SK-N-SH (cell line): Measurements from ENCODE around the gene RUFY2. TPM values are rescaled to one million over a fixed set of nuclear protein-coding genes. Genes with fewer than 3 reads are reported as not detected.

Experiments used
- CTCF ChIA-PET: fragments of 300-600, 350-600 bp; formaldehyde crosslinking; extraction: SDS; loops from one replicate; lab custom pipeline; 2021; lab: Yijun Ruan, JAX
- POLR2A ChIA-PET: fragments of 350-600 bp; sonication (Branson Sonifier 250); formaldehyde crosslinking; extraction: SDS; loops from one replicate; lab custom pipeline; 2020; ENCODE audit warnings: antibody characterized with exemption, inconsistent platforms; lab: Yijun Ruan, JAX
- DNase-seq: peaks from one replicate; pipeline ENCODE4 v3.0.0; 2012
- H2AFZ ChIP-seq: fragments of 200-600 bp; sonication (generic); 2 replicates; pipeline ENCODE4 v1.8.1; 2016; ENCODE audit warnings: antibody characterized with exemption, mild to moderate bottlenecking, low read depth
- H3F3A ChIP-seq: fragments of 200-600 bp; sonication (generic); replicated peaks from 2 replicates; pipeline ENCODE3; 2016; ENCODE audit warnings: antibody characterized with exemption, mild to moderate bottlenecking; ENCODE audit not compliant: insufficient read depth
- H3K27ac ChIP-seq, 2 experiments: fragments of 200-500 bp in 1 of 2; fragments of 200-600 bp in 1 of 2; sonication (Bioruptor generic) in 1 of 2; sonication (generic), shearing (Covaris generic) in 1 of 2; 2 replicates each; pipeline versions ENCODE4 v1.5.1 to v1.6.1; 2014 to 2016; ENCODE audit warnings: low read depth in 2 of 2, inconsistent platforms in 1 of 2, low read length in 1 of 2, mild to moderate bottlenecking in 1 of 2, mixed read lengths in 1 of 2
- H3K27me3 ChIP-seq: fragments of 200-600 bp; sonication (generic), shearing (Covaris generic); 2 replicates; pipeline ENCODE4 v1.6.1; 2016; ENCODE audit warnings: mixed run types; ENCODE audit not compliant: insufficient read depth
- H3K36me3 ChIP-seq, 2 experiments: fragments of 200-500 bp in 1 of 2; fragments of 200-600 bp in 1 of 2; sonication (Bioruptor generic) in 1 of 2; sonication (generic) in 1 of 2; replicated peaks in 1 of 2; 2 replicates each; pipeline versions ENCODE3 to v1.5.1; 2014 to 2016; ENCODE audit warnings: low read length in 1 of 2, mild to moderate bottlenecking in 1 of 2; ENCODE audit not compliant: insufficient read depth in 2 of 2, control insufficient read depth in 1 of 2
- H3K4me1 ChIP-seq, 2 experiments: fragments of 200-500 bp in 1 of 2; fragments of 200-600 bp in 1 of 2; sonication (Bioruptor generic) in 1 of 2; sonication (generic), shearing (Covaris generic) in 1 of 2; 2 replicates each; pipeline versions ENCODE4 v1.5.1 to v1.6.1; 2014 to 2016; ENCODE audit warnings: low read depth in 1 of 2, low read length in 1 of 2, mixed run types in 1 of 2; ENCODE audit not compliant: insufficient read depth in 2 of 2, control insufficient read depth in 1 of 2
- H3K4me2 ChIP-seq: fragments of 200-600 bp; sonication (generic), shearing (Covaris generic); 2 replicates; pipeline ENCODE4 v1.6.1; 2017; ENCODE audit warnings: mixed run types
- H3K4me3 ChIP-seq, 2 experiments: fragments of 200-500 bp in 1 of 2; fragments of 200-600 bp in 1 of 2; sonication (Bioruptor generic) in 1 of 2; sonication (generic), shearing (Covaris generic) in 1 of 2; 2 replicates each; pipeline versions ENCODE4 v1.5.1 to v1.8.1; 2014 to 2016; ENCODE audit warnings: low read depth in 2 of 2, inconsistent platforms in 1 of 2, low read length in 1 of 2, mild to moderate bottlenecking in 1 of 2, mixed read lengths in 1 of 2, moderate library complexity in 1 of 2
- H3K79me2 ChIP-seq: fragments of 200-600 bp; sonication (generic); 2 replicates; pipeline ENCODE4 v1.8.1; 2017; ENCODE audit warnings: mild to moderate bottlenecking; ENCODE audit not compliant: insufficient read depth
- H3K9ac ChIP-seq: fragments of 200-600 bp; sonication (generic); 2 replicates; pipeline ENCODE4 v1.6.1; 2017; ENCODE audit warnings: mixed run types
- H3K9me2 ChIP-seq: fragments of 200-600 bp; sonication (generic); 2 replicates; pipeline ENCODE4 v1.6.1; 2017; ENCODE audit warnings: mixed run types
- H3K9me3 ChIP-seq: fragments of 200-600 bp; sonication (generic); 2 replicates; pipeline ENCODE4 v1.6.1; 2017; ENCODE audit warnings: mixed run types, mild to moderate bottlenecking, moderate library complexity
- H4K20me1 ChIP-seq: fragments of 200-600 bp; sonication (generic); 2 replicates; pipeline ENCODE4 v1.6.1; 2017; ENCODE audit warnings: mild to moderate bottlenecking, mixed run types; ENCODE audit not compliant: insufficient read depth
- CHD2 ChIP-seq: fragments of 150-350 bp; IDR thresholded peaks from 2 replicates; pipeline ENCODE4 v1.6.1; 2018; ENCODE audit warnings: low read length; ENCODE audit not compliant: partially characterized antibody
- CTCF ChIP-seq: fragments of 200-600 bp; sonication (generic); IDR thresholded peaks from 2 replicates; pipeline ENCODE4 v1.6.1; 2017; ENCODE audit warnings: antibody characterized with exemption, mild to moderate bottlenecking, moderate library complexity
- ELF1 ChIP-seq: IDR thresholded peaks from 2 replicates; pipeline ENCODE4 v1.4.0; 2012
- EP300 ChIP-seq, 2 experiments: IDR thresholded peaks; 2 replicates each; pipeline versions ENCODE4 v1.4.0 to v1.6.1; 2012; ENCODE audit warnings: borderline replicate concordance in 1 of 2, low read depth in 1 of 2, low read length in 1 of 2
- FOSL2 ChIP-seq: IDR thresholded peaks from 2 replicates; pipeline ENCODE4 v1.4.0; 2012; ENCODE audit warnings: low read depth, mild to moderate bottlenecking, moderate library complexity, borderline replicate concordance
- FOXM1 ChIP-seq: IDR thresholded peaks from 2 replicates; pipeline ENCODE4 v1.4.0; 2012; ENCODE audit warnings: low read depth, mild to moderate bottlenecking
- JUND ChIP-seq: IDR thresholded peaks from 2 replicates; pipeline ENCODE4 v1.4.0; 2012
- MAX ChIP-seq: IDR thresholded peaks from 2 replicates; pipeline ENCODE4 v1.4.0; 2012; ENCODE audit warnings: low read depth
- MXI1 ChIP-seq: IDR thresholded peaks from 2 replicates; pipeline ENCODE4 v1.6.1; 2012; ENCODE audit warnings: mild to moderate bottlenecking, low read depth, low read length, improper control_type of control experiment
- NRF1 ChIP-seq: IDR thresholded peaks from 2 replicates; pipeline ENCODE4 v1.6.1; 2012; ENCODE audit warnings: low read depth, mild to moderate bottlenecking, low read length
- PBX3 ChIP-seq: IDR thresholded peaks from 2 replicates; pipeline ENCODE4; 2012
- POLR2AphosphoS5 ChIP-seq: IDR thresholded peaks from 2 replicates; pipeline ENCODE4 v1.6.1; 2012; ENCODE audit warnings: low read depth, low read length
- RAD21 ChIP-seq: IDR thresholded peaks from 2 replicates; pipeline ENCODE4 v1.6.1; 2012; ENCODE audit warnings: mild to moderate bottlenecking, low read length
- SMC3 ChIP-seq: IDR thresholded peaks from 2 replicates; pipeline ENCODE4 v1.6.1; 2012; ENCODE audit warnings: low read depth, low read length, improper control_type of control experiment
- TAF1 ChIP-seq: IDR thresholded peaks from 2 replicates; pipeline ENCODE4 v1.6.1; 2012; ENCODE audit warnings: low read depth, mild to moderate bottlenecking, low read length, moderate library complexity, borderline replicate concordance
- TCF12 ChIP-seq: IDR thresholded peaks from 2 replicates; pipeline ENCODE4 v1.4.0; 2012
- USF1 ChIP-seq: IDR thresholded peaks from 2 replicates; pipeline ENCODE4 v1.4.0; 2012; ENCODE audit warnings: low read depth, borderline replicate concordance
- USF2 ChIP-seq: fragments of 150-350 bp; IDR thresholded peaks from 2 replicates; pipeline ENCODE4 v1.6.1; 2017; ENCODE audit warnings: antibody characterized with exemption, low read length, low read depth, borderline replicate concordance
- YY1 ChIP-seq: IDR thresholded peaks from 2 replicates; pipeline ENCODE4 v1.4.0; 2012; ENCODE audit warnings: low read depth, mild to moderate bottlenecking
- ZBTB33 ChIP-seq: IDR thresholded peaks from 2 replicates; pipeline ENCODE4 v1.4.0; 2012; ENCODE audit warnings: low read depth, borderline replicate concordance
- WGBS: methylation state at CpG from one replicate; pipeline ENCODE4 v1.1.6; 2017; ENCODE audit warnings: low lambda C conversion rate; 5-methylcytosine and 5-hydroxymethylcytosine counted together
- polyA plus RNA-seq, 3 experiments: library from polyadenylated mRNA; depleted of rRNA; stranded (reverse); fragments of >200 nt; gene quantifications; 2 replicates each; pipeline ENCODE4 v1.2.3, GENCODE V29; 2012

Gene RUFY2
- polyA plus RNA-seq, 1 of the 3 experiments (the other 2 are of a cell fraction), result 6.2 TPM

- 2% methylated on average over 27 of the region's 51 CpGs for WGBS
- Histone ChIP-seq H3F3A (peaks cover 40% of the 10 kb centered on the region), H3K36me3 (peaks cover 19% of the 10 kb centered on the region in 2 experiments), H3K27me3 (no peaks in the 10 kb centered on the region), H3K9me2 (no peaks in the 10 kb centered on the region), H3K9me3 (no peaks in the 10 kb centered on the region), H3K4me1 (peaks cover 31 to 37% of the 10 kb centered on the region in 2 experiments), H3K4me3 (peak within 1 kb of the TSS; percentile 85 to 91), H3K9ac (peak within 1 kb of the TSS; percentile 99), H4K20me1 (peaks cover 47% of the 10 kb centered on the region), H3K27ac (peak within 1 kb of the TSS; percentile 95 to 98), H2AFZ (no peak within 1 kb of the TSS), H3K79me2 (peaks cover 61% of the 10 kb centered on the region), H3K4me2 (peak within 1 kb of the TSS; percentile 76)
- CTCF ChIA-PET, result interaction anchor here (0.5 to 3.2 kb wide), 14 partner anchors 9 to 616 kb away, joined by 3 to 26 read pairs (median 4); partner anchors contain the start of gene SIRT1
- POLR2A ChIA-PET, result interaction anchor here (0.8 to 1.4 kb wide), 11 partner anchors 10 to 448 kb away, joined by 3 to 11 read pairs (median 4); partner anchors contain the start of gene SIRT1
- TF ChIP-seq FOXM1, result no peak
- peak; percentile 1 for TF ChIP-seq PBX3
- TF ChIP-seq USF2, result no peak
- 0 out of 2 replicates have a peak, but pooled peaks have one; percentile 10 for TF ChIP-seq USF1
- peak; percentile 5; the same call in 1 of the 2 replicates for TF ChIP-seq TCF12
- peak; percentile 89 for TF ChIP-seq YY1
- no peak for TF ChIP-seq EP300 (IDR thresholded peaks at IDR 0.05; ENCODE audit: borderline replicate concordance in 1 of 2, low read depth in 1 of 2, low read length in 1 of 2)
- TF ChIP-seq TAF1, result peak; percentile 64; the same call in 1 of the 2 replicates
- TF ChIP-seq FOSL2, result peak; percentile 2; the same call in 1 of the 2 replicates
- peak; percentile 62 for TF ChIP-seq CHD2
- 0 out of 2 replicates have a peak, but pooled peaks have one; percentile 2 for TF ChIP-seq JUND
- TF ChIP-seq NRF1, result no peak
- peak; percentile 25 for TF ChIP-seq RAD21
- peak; percentile 25; the same call in 1 of the 2 replicates for TF ChIP-seq MAX
- TF ChIP-seq CTCF, result peak; percentile 56
- no peak for TF ChIP-seq SMC3
- TF ChIP-seq POLR2AphosphoS5, result peak; percentile 78
- no peak for TF ChIP-seq ZBTB33
- no peak for TF ChIP-seq ELF1
- TF ChIP-seq MXI1, result peak; percentile 23
- peak; percentile 72 for DNase-seq
Observed at GRCh38 chr10:68332259-68333057, 74.6 kb downstream of the RUFY2 start, which contains the start of gene PBLD. Gene PBLD, minus strand, starts transcription at chr10:68332928. Its CDS starts 26,084 bp downstream, at chr10:68306844.
